Mesendoderm (in vitro differentiated cells): ENCODE data around the gene MAP2K1.

Source experiments
- DNase-seq: peaks from one replicate; pipeline ENCODE4 v3.0.0; 2013
- H2AK5ac ChIP-seq: 2 replicates; pipeline ENCODE4 v1.6.1; 2013; ENCODE audit warnings: low read length, inconsistent platforms
- H2BK120ac ChIP-seq: 2 replicates; pipeline ENCODE4 v1.6.1; 2013; ENCODE audit warnings: low read depth, mild to moderate bottlenecking, low read length, moderate library complexity, mixed read lengths
- H2BK15ac ChIP-seq: replicated peaks from 2 replicates; pipeline ENCODE4 v1.6.1; 2013; ENCODE audit warnings: low read depth, mild to moderate bottlenecking, moderate library complexity
- H2BK5ac ChIP-seq: 2 replicates; pipeline ENCODE4 v1.6.1; 2013; ENCODE audit warnings: low read length, inconsistent platforms
- H3K18ac ChIP-seq: 2 replicates; pipeline ENCODE4 v1.6.1; 2013; ENCODE audit warnings: mild to moderate bottlenecking, low read length, mixed read lengths
- H3K23ac ChIP-seq: one replicate; pipeline ENCODE4 v1.6.1; 2013; ENCODE audit warnings: low read length
- H3K27ac ChIP-seq: 2 replicates; pipeline ENCODE4 v1.5.1; 2013; ENCODE audit warnings: low read depth, mild to moderate bottlenecking, inconsistent platforms, low read length, moderate library complexity
- H3K27me3 ChIP-seq: 2 replicates; pipeline ENCODE4 v1.6.1; 2013; ENCODE audit warnings: low read length, control low read depth, mild to moderate bottlenecking, inconsistent platforms; ENCODE audit not compliant: insufficient read depth, poor library complexity
- H3K36me3 ChIP-seq: 2 replicates; pipeline ENCODE4 v1.6.1; 2013; ENCODE audit warnings: low read length, inconsistent platforms; ENCODE audit not compliant: control insufficient read depth, insufficient read depth
- H3K4ac ChIP-seq: one replicate; pipeline ENCODE4 v1.6.1; 2013; ENCODE audit warnings: low read depth, mild to moderate bottlenecking, low read length, moderate library complexity
- H3K4me1 ChIP-seq: 2 replicates; pipeline ENCODE4 v1.6.1; 2013; ENCODE audit warnings: low read depth, low read length, inconsistent platforms; ENCODE audit not compliant: control insufficient read depth
- H3K4me2 ChIP-seq: 2 replicates; pipeline ENCODE4 v1.6.1; 2013; ENCODE audit warnings: low read length
- H3K4me3 ChIP-seq: 2 replicates; pipeline ENCODE4 v1.5.1; 2013; ENCODE audit warnings: mild to moderate bottlenecking, low read length
- H3K56ac ChIP-seq: one replicate; pipeline ENCODE4 v1.6.1; 2013; ENCODE audit warnings: low read length
- H3K79me1 ChIP-seq: 2 replicates; pipeline ENCODE4 v1.6.1; 2013; ENCODE audit warnings: low read length, inconsistent platforms
- H3K79me2 ChIP-seq: 2 replicates; pipeline ENCODE4 v1.6.1; 2013; ENCODE audit warnings: mild to moderate bottlenecking, low read length; ENCODE audit not compliant: control insufficient read depth, insufficient read depth
- H3K9ac ChIP-seq: 2 replicates; pipeline ENCODE4 v1.6.1; 2013; ENCODE audit warnings: low read length, inconsistent platforms
- H4K5ac ChIP-seq: one replicate; pipeline ENCODE4 v1.6.1; 2013; ENCODE audit warnings: low read length
- H4K8ac ChIP-seq: one replicate; pipeline ENCODE4 v1.6.1; 2013; ENCODE audit warnings: low read depth, mild to moderate bottlenecking, control low read depth, low read length, moderate library complexity
- WGBS: extraction: QIAGEN DNeasy Blood & Tissue Kit; methylation state at CpG from one replicate; pipeline ENCODE4 v1.1.7; 2013; ENCODE audit warnings: low lambda C conversion rate, missing lambda C conversion rate; ENCODE audit not compliant: insufficient coverage; ENCODE audit errors: extremely low coverage; 5-methylcytosine and 5-hydroxymethylcytosine counted together

Gene MAP2K1

DNA sequence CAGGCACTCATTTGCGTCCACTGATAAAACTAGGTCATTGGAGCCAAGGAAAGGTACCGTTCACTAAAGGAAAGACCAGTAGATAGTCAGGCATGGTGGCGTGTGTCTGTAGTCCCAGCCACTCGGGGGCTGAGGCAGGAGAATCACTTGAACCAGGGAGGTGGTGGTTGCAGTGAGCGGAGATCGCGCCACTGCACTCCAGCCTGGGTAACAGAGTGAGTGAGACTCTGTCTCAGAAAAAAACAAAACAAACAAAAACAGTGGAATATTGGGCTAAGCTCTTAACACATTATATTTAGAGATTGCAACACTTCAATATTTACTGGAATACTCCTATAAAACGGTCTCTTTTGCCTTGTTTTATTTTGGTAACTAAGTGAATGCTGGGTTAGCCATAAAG, 17.4 kb downstream of the MAP2K1 start:
- Histone ChIP-seq H3K79me1 (peaks cover 23% of the 10 kb centered on the region), H4K5ac (no peak overlapping the region), H3K36me3 (no peaks in the 10 kb centered on the region), H3K4ac (no peak overlapping the region), H3K56ac (peak overlapping the region; percentile 19), H2AK5ac (no peak overlapping the region), H3K4me1 (peaks cover 17% of the 10 kb centered on the region), H3K4me3 (no peak overlapping the region), H2BK15ac (no peak overlapping the region), H3K79me2 (peaks cover 59% of the 10 kb centered on the region), H3K4me2 (no peak overlapping the region), H3K27ac (no peak overlapping the region), H3K9ac (no peak overlapping the region), H3K18ac (no peak overlapping the region), H2BK120ac (no peak overlapping the region), H4K8ac (no peak overlapping the region), H3K23ac (no peak overlapping the region), H3K27me3 (no peaks in the 10 kb centered on the region), H2BK5ac (no peak overlapping the region)
- WGBS = no CpG with 5 or more reads among the region's 8 CpGs
- DNase-seq = no peak

DNA sequence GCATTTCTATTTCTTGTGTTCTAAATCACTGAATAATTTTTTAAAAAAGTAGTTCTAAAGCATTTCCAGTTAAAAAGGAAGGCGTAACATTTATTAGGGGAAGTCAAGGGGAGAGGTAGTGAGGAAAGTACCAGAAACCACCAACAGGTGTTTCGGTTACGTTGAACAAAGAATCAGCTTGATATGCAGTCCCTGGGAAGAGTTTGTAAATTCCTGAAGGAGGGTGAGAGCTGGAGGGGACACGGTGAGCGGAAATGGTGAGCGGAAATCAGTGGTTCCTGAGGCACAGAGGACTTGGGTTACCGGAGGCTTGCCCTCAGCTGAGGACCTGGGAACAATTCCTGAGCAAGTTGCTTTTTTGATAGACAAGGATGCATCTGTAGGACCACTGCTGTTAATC, 17.8 kb downstream of the MAP2K1 start:
- H4K8ac ChIP-seq = no peak overlapping the region
- H3K56ac ChIP-seq = no peak overlapping the region
- no peak overlapping the region for H3K4ac ChIP-seq
- no peak overlapping the region for H2BK120ac ChIP-seq
- H3K36me3 ChIP-seq = no peaks in the 10 kb centered on the region
- H3K4me3 ChIP-seq = no peak overlapping the region
- peaks cover 60% of the 10 kb centered on the region for H3K79me2 ChIP-seq
- WGBS = no CpG with 5 or more reads among the region's 7 CpGs
- H3K79me1 ChIP-seq = peaks cover 26% of the 10 kb centered on the region
- peaks cover 21% of the 10 kb centered on the region for H3K4me1 ChIP-seq
- H3K27me3 ChIP-seq = no peaks in the 10 kb centered on the region
- no peak overlapping the region for H3K9ac ChIP-seq
- no peak overlapping the region for H3K18ac ChIP-seq
- no peak overlapping the region for H4K5ac ChIP-seq
- peak; percentile 96 for DNase-seq
- H2BK5ac ChIP-seq = no peak overlapping the region
- H3K23ac ChIP-seq = no peak overlapping the region
- no peak overlapping the region for H2AK5ac ChIP-seq
- no peak overlapping the region for H3K27ac ChIP-seq
- H2BK15ac ChIP-seq = no peak overlapping the region
- H3K4me2 ChIP-seq = no peak overlapping the region

DNA sequence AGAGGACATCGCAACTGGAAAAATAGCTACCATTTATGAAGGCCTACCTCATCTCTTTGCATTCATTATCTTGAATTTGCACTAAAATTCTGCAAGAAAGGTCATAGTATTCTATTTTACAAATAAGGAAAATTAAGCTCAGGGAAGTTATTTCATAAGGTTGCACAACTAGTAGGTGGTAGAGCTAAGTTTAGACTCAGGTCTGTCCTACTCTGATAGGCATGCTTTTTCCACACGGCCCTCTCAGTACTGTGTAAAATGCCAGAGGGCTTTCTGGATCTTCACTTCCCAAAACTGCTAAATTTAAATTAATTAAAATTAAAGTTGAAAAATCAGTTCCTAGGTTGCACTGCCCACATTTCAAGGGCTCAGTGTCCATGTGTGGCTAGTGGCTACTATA, 18.3 kb downstream of the MAP2K1 start:
- H3K27ac ChIP-seq = no peak overlapping the region
- H3K4me2 ChIP-seq = no peak overlapping the region
- no peak overlapping the region for H3K56ac ChIP-seq
- H2BK5ac ChIP-seq = no peak overlapping the region
- H3K79me2 ChIP-seq = peaks cover 60% of the 10 kb centered on the region
- H2BK15ac ChIP-seq = no peak overlapping the region
- H3K4me3 ChIP-seq = no peak overlapping the region
- no peaks in the 10 kb centered on the region for H3K27me3 ChIP-seq
- H4K5ac ChIP-seq = no peak overlapping the region
- H3K4ac ChIP-seq = no peak overlapping the region
- H3K18ac ChIP-seq = no peak overlapping the region
- no CpG with 5 or more reads among the region's 2 CpGs for WGBS
- H3K36me3 ChIP-seq = no peaks in the 10 kb centered on the region
- H2BK120ac ChIP-seq = no peak overlapping the region
- no peak overlapping the region for H2AK5ac ChIP-seq
- no peak overlapping the region for H4K8ac ChIP-seq
- DNase-seq = no peak
- no peak overlapping the region for H3K9ac ChIP-seq
- peaks cover 21% of the 10 kb centered on the region for H3K4me1 ChIP-seq
- H3K23ac ChIP-seq = no peak overlapping the region
- H3K79me1 ChIP-seq = peaks cover 28% of the 10 kb centered on the region

DNA sequence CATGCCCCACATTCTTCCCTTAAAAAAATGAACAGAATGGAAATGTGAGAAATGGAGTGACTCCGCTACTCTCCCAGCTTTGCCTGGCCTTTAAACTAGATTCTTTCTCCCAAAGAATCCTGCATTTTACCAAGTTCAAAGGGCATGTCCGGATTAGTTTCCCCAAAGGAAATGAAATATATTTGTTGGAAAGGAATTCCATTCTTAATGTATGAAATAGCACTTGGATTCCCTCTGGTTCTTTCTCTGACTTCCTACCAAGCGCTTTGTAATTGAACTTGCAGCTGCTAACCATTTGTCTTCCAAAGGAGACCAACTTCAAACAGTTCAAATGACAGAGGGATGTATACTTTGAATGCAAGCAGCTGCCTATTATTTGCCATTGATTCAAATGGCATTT, 18.9 kb downstream of the MAP2K1 start:
- Histone ChIP-seq H3K27ac (no peak overlapping the region), H3K4me3 (no peak overlapping the region)

DNA sequence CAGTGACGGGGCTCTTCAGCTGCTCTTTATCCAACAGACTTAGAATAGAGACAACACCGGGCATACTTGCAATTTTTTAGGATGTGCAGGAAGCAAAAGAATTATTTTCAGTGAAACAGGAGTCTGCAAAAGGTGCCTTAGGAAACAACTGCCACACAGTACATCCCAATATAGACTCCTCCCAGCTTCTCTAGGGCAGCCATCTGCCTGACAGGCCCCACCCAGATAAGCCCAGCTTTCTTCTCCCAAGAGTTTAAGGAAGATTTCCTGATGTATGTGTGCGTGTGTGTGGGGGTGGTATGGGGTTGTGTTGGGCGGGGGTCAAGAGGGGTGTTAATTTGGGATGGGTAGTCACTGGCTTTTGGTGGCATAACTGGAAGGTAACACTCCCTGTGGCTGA, 21.5 kb downstream of the MAP2K1 start:
- no peak overlapping the region for H3K27ac ChIP-seq
- no peak overlapping the region for H4K8ac ChIP-seq
- no peak overlapping the region for H3K18ac ChIP-seq
- no peak overlapping the region for H3K4me3 ChIP-seq
- H3K79me1 ChIP-seq = peaks cover 27% of the 10 kb centered on the region
- H2AK5ac ChIP-seq = no peak overlapping the region
- H3K4ac ChIP-seq = no peak overlapping the region
- H2BK5ac ChIP-seq = no peak overlapping the region
- H3K4me1 ChIP-seq = peaks cover 33% of the 10 kb centered on the region
- H4K5ac ChIP-seq = no peak overlapping the region
- no peak for DNase-seq
- H2BK120ac ChIP-seq = no peak overlapping the region
- H3K36me3 ChIP-seq = no peaks in the 10 kb centered on the region
- no CpG with 5 or more reads among the region's 4 CpGs for WGBS
- no peak overlapping the region for H3K4me2 ChIP-seq
- no peak overlapping the region for H2BK15ac ChIP-seq
- peaks cover 65% of the 10 kb centered on the region for H3K79me2 ChIP-seq
- H3K56ac ChIP-seq = no peak overlapping the region
- no peak overlapping the region for H3K9ac ChIP-seq
- no peaks in the 10 kb centered on the region for H3K27me3 ChIP-seq
- no peak overlapping the region for H3K23ac ChIP-seq

More for the DNA sequence above, 18.9 kb downstream of the MAP2K1 start:
- WGBS = no CpG with 5 or more reads among the region's 3 CpGs
- Histone ChIP-seq H2AK5ac (no peak overlapping the region), H3K36me3 (no peaks in the 10 kb centered on the region), H2BK15ac (no peak overlapping the region), H3K79me1 (peaks cover 27% of the 10 kb centered on the region), H4K5ac (no peak overlapping the region), H3K56ac (no peak overlapping the region), H2BK5ac (no peak overlapping the region), H3K4me1 (peaks cover 23% of the 10 kb centered on the region), H4K8ac (no peak overlapping the region), H3K27me3 (no peaks in the 10 kb centered on the region), H3K9ac (no peak overlapping the region), H3K23ac (no peak overlapping the region), H3K4ac (no peak overlapping the region), H2BK120ac (no peak overlapping the region), H3K4me2 (no peak overlapping the region), H3K79me2 (peaks cover 58% of the 10 kb centered on the region), H3K18ac (no peak overlapping the region)
- DNase-seq = no peak

DNA sequence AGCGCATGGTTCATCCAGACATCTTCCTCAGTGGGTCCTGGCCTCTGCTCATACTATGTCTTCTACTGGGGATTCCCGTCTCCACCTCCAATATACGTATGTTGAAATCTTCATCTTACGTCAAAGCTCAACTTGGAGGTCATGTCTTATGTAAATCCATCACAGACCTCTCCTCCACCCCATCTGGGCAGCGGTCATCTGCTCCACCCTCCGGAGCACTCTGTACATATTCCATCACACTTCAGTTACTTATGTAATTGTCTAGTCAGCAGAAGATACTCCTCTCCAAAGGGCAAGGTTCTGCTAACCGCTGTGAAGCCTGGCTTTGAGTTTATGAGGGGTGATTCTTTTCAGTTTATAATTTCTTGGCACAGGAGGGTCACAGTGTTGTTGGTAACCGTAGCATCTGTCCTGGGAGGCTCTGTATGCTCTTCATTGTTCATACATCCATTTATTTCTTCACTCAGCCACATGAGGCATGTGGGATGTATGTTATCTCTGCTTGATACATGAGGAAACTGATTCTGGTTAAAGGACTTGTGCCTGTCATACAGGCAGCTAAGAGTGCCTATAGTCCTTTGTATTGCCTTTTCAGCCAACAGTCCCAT, 22.1 kb downstream of the MAP2K1 start:
- H3K9ac ChIP-seq = peak overlapping the region; percentile 4
- H2BK5ac ChIP-seq = no peak overlapping the region
- H3K27ac ChIP-seq = no peak overlapping the region
- no peak overlapping the region for H4K8ac ChIP-seq
- H2AK5ac ChIP-seq = no peak overlapping the region
- no peaks in the 10 kb centered on the region for H3K27me3 ChIP-seq
- H3K56ac ChIP-seq = peak overlapping the region; percentile 6
- H3K4ac ChIP-seq = no peak overlapping the region
- H3K4me3 ChIP-seq = no peak overlapping the region
- H3K4me2 ChIP-seq = no peak overlapping the region
- peaks cover 29% of the 10 kb centered on the region for H3K79me1 ChIP-seq
- no peak overlapping the region for H3K18ac ChIP-seq
- H3K4me1 ChIP-seq = peaks cover 30% of the 10 kb centered on the region
- H3K23ac ChIP-seq = no peak overlapping the region
- DNase-seq = no peak
- H2BK120ac ChIP-seq = no peak overlapping the region
- H4K5ac ChIP-seq = no peak overlapping the region
- H3K79me2 ChIP-seq = peaks cover 64% of the 10 kb centered on the region
- no peaks in the 10 kb centered on the region for H3K36me3 ChIP-seq
- WGBS = no CpG with 5 or more reads among the region's 8 CpGs
- no peak overlapping the region for H2BK15ac ChIP-seq
